LNCaP clone FGC (cell line): ENCODE results near the gene TTC7B.

ENCODE experiments used
- DNase-seq: peaks from one replicate; pipeline ENCODE4 v3.0.0-alpha.2; 2011; ENCODE audit warnings: low read depth
- H3K4me3 ChIP-seq: 2 replicates; pipeline ENCODE4 v1.5.1; 2011; ENCODE audit warnings: mild to moderate bottlenecking, low read depth, low read length, control low read depth
- TF ChIP-seq, protein P1 (sequence below): IDR thresholded peaks from 2 replicates; pipeline ENCODE4 v1.5.1; 2012; ENCODE audit warnings: mild to moderate bottlenecking; ENCODE audit not compliant: control insufficient read depth, insufficient read depth; ENCODE audit errors: extremely low read depth

Gene TTC7B

GRCh38 chr14:90504643-90505042 lies 311.6 kb downstream of the TTC7B start:
- H3K4me3 ChIP-seq: no peak overlapping the region
- TF ChIP-seq, protein P1, sequence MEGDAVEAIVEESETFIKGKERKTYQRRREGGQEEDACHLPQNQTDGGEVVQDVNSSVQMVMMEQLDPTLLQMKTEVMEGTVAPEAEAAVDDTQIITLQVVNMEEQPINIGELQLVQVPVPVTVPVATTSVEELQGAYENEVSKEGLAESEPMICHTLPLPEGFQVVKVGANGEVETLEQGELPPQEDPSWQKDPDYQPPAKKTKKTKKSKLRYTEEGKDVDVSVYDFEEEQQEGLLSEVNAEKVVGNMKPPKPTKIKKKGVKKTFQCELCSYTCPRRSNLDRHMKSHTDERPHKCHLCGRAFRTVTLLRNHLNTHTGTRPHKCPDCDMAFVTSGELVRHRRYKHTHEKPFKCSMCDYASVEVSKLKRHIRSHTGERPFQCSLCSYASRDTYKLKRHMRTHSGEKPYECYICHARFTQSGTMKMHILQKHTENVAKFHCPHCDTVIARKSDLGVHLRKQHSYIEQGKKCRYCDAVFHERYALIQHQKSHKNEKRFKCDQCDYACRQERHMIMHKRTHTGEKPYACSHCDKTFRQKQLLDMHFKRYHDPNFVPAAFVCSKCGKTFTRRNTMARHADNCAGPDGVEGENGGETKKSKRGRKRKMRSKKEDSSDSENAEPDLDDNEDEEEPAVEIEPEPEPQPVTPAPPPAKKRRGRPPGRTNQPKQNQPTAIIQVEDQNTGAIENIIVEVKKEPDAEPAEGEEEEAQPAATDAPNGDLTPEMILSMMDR: no peak
- DNase-seq: no peak

GRCh38 chr14:90503582-90503981 lies 312.6 kb downstream of the TTC7B start:
- TF ChIP-seq, protein P1: no peak
- DNase-seq: no peak
- no peak overlapping the region for H3K4me3 ChIP-seq

GRCh38 chr14:90502760-90503159 lies 313.5 kb downstream of the TTC7B start:
- no peak for DNase-seq
- H3K4me3 ChIP-seq: no peak overlapping the region
- TF ChIP-seq, protein P1: no peak

GRCh38 chr14:90500665-90501370 lies 315.4 kb downstream of the TTC7B start:
- no peak for DNase-seq
- H3K4me3 ChIP-seq: no peak overlapping the region
- TF ChIP-seq, protein P1: no peak

DNA sequence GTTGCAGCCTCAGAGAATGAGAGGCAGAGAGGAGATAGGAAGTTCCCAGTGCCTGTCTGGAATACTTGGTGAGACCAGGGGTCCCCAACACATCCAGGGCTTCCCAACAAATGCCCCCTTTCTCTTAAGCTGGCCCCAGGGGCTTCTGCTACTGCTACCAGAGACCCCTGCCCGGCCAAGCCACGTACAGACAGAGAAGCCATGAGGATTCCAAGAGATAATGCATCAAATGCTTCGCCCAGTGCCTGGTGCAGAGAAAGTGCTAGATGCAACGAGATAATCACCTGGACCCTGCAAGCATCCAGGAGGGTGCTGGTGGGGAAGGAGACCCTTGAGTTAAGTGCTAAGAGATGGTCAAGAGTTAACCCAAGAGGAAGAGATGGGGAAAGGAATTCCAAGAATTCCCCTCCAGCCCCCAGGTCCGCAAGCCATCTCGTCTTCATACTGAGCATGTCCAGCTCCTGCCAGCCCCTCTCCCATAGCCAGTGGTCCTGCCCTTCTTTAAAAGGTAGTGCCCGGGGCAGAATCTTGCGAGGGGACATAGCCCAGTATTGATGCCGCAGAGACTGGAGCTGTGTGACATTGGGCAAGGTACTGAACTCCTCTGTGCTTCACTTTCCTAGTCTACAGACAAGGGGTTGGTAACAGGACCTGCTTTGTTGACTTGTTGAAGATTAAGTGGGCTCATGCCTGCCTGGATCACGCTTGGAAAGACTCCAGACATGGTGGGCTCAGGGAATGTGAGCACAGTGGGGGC lies 316.1 kb downstream of the TTC7B start:
- TF ChIP-seq, protein P1: no peak
- H3K4me3 ChIP-seq: no peak overlapping the region
- DNase-seq: no peak

- DNase-seq: no peak
- no peak overlapping the region for H3K4me3 ChIP-seq
- TF ChIP-seq, protein P1: no peak
Observed at GRCh38 chr14:90499121-90499520, 317.1 kb downstream of the TTC7B start.

GRCh38 chr14:90498198-90498597 lies 318.0 kb downstream of the TTC7B start:
- TF ChIP-seq, protein P1: no peak
- no peak overlapping the region for H3K4me3 ChIP-seq
- DNase-seq: no peak
